Fibroblast of skin of right quadriceps (primary cell): ENCODE data around the gene CREBL2.
"Not testable (repeated sequence)": the region's sequence is repeated elsewhere in the genome, so short reads cannot be mapped to it uniquely, and the experiment has no call there.

ENCODE experiments used
- DNase-seq: peaks from one replicate; pipeline ENCODE4 v3.0.0-alpha.2; 2013

CREBL2 gene

GRCh38 chr12:12599750-12600643, 11.7 kb upstream of the CREBL2 start:
- DNase-seq = no peak

- DNase-seq = no peak
Measured at GRCh38 chr12:12600659-12601058, 11.0 kb upstream of the CREBL2 start.

DNA sequence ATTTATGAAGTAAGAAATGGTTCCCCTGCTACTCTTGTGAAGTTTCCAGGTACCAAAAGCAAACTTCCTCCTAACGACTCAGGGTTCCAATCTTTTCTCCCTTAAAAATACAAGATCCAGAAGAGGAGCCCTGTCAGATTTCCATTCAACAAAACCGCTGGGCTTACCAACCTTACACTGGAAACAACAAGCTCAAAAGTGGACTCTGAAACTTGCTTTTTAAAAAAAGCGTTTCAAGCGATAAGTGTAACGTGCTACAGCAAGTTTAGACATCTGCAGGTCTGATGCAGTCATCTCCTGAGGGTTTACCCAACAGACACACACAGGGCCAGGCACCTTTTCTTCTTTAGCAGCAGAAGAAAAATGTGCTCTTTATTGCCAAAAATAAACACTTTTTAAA, 6.9 kb upstream of the CREBL2 start:
- DNase-seq = no peak

DNA sequence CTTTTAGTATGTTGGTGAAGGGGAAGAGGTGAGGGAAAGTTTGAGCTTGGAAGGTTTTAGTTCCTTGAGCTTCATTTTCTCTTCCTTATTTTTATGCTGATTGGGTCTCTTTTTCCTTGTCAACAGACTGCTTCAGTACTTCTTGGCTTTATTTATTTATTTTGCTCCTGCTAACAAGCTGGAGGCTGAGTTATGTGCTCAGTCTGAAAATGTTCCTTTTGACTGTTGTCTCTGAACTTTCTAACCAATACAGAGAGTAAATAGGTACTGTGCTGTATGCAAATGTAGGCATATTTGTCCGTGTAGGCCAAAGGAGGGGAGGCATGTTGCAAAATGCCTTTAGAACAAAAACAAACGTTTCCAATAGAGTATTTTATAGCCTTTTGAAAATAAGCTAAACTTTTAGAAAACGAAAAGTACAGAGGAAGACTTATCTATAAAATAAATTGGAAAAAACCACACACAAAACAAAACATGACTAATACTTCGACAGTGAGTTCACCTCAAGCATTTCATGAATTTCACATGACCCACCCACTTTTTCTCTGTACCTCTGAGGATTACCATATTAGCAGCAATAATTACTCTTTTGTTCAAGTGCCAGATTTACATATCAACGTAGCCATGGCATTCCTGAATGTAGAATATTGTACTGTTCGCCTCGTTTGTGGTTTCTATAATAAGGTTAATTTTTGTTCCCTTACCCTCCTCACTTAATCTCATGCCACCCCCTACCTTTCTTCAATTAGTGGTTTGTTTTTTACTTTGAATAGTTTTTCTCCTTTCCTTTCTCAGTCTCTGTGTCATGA, 4.7 kb upstream of the CREBL2 start:
- DNase-seq = peak; percentile 66

GRCh38 chr12:12608557-12608957, 3.1 kb upstream of the CREBL2 start:
- no peak for DNase-seq

GRCh38 chr12:12609692-12610091, 2.0 kb upstream of the CREBL2 start:
- no peak for DNase-seq

DNA sequence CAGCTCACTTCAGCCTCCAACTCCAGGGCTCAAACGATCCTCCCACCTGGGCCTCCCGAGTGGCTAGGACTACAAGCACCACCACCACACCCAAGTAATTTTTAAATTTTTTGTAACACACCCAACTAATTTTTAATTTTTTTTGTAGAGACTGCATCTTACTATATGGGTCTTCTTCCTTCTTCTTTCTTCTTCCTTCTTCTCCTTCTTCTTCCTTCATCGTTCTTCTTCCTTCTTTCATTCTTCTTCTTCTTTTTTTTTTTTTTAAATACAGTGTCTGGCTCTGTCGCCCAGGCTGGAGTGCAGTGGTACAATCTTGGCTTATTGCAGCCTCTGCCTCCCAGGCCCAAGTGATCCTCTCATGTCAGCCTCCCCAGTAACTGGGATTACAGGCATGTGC, 965 bp upstream of the CREBL2 start:
- no peak for DNase-seq

DNA sequence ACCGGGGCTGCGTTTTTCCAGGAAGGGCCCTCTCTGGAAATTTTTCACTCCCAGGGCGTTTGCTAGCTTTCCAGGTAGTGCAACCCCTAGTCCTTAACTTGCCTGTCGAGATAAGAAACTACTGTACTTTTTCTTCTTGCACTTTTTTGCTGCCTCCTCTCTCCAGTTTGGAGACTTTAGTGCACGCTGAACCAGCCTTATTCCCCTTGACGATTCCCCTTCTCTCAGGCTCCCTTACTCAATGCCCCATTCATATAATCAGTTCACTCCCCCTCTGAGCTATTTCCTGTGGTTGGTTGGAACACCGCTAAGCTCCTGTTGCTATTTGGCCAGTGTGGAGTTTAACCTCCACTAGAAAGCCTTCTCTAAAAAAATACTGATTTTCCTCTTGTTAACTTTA, 682 bp downstream of the CREBL2 start:
- peak; percentile 58 for DNase-seq

DNA sequence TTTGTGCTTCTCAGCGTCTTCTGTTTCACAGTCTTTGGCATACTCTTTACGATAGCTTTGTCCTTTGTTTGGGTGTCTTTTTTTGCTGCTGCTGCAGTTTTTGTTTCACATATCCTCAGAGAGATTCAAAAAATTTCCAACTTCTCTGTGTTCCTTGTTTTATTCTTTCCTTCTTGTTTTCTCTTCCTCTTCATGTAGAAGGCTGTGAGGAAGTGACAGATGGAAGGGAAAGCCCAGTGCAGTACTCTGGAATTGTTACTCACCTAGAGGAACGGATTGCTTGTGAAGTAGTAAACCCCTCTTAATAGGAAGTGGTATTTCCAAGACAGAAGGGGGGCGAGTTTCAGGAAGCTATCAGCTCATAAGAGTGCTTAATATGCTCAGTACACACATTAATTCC, 1.7 kb downstream of the CREBL2 start:
- DNase-seq = no peak

DNA sequence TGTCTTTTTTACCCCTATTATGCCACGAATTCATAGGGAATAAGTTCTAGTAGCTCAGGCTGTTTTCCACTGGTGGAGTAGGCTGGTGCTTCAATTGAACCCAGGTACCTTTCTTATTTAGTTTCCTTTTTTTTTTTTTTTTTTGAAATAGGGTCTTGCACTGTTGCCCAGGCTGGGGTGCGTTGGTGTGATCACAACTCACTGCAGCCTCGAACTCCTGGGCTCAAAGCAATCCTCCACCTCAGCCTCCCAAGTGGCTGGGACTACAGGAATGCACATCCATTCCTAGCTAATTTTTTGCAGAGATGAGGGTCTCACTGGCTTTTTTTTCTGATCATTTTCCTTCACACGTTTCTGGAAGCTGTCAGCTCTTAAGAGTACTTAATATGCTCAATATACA, 2.7 kb downstream of the CREBL2 start:
- no peak for DNase-seq

DNA sequence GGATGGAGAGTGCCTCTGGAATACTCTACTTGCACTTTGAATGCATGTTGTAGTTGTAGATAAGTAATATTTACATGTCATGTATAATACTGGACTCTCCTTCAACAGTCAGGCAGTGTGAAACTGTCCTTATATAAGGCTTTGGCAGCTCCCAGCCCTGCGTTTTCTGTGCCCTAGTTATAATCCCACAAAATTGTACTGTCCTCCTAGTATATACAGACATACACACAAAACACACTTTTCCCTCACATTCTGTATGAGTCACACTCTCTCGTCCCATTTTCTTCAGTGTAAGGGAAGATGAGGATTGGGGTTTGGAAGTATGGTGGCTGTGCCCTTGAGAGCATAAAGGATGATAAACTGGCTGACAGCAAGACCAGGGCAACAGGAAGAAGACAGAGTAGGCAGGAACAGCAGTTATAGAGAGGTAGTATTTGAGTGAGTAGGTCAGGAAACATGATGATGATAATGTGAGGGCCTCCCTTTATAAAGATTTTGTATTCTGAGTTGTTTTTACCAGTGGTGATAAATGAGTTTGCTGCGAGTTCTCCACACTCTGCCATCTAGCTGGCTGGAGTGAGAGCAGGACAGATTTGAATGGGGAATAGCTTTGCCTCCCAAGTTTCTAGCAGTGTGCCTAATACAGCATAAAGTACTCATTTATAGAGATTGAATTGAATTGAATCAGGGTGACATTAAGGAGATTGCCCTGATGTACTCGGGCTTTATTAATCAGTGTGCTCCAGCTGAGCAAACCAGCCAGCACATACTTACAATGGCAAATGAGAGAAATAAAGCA, 5.0 kb downstream of the CREBL2 start:
- DNase-seq = no peak

DNA sequence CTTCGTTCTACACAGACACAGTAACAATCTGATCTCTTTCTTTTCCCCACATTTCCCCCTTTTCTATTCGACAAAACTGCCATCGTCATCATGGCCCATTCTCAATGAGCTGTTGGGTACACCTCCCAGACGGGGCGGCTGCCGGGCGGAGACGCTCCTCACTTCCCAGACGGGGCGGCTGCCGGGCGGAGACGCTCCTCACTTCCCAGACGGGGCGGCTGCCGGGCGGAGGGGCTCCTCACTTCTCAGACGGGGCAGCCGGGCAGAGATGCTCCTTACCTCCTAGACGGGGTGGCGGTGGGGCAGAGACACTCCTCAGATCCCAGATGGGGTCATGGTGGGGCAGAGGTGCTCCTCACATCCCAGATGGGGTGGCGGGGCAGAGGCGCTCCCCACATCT, 6.4 kb downstream of the CREBL2 start:
- DNase-seq = not testable (repeated sequence)

DNA sequence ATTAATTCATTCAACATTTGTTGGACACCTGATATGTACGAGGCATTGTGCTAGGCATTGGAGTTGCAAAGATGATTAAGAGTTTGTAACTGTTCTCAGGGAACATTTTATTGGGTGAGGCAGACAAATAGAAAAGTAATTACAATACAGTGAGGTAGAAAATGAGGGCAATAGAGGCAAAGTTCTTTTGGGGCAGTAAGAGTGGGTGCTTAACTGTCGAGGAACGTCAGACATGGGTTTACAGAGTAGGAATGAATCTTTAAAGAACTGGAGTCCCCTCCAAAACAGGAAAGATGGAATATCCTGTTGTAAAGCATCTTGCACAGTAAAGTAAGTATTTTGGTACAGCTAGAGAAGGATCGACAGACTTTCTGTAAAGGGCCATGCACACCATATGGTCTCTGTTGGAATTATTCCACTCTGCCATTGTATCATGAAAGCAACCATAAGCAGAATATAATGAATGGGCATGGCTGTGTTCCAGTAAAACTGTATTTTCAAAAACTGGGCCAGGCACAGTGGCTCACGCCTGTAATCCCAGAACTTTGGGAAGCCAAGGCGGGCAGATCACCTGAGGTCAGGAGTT, 9.1 kb downstream of the CREBL2 start:
- DNase-seq = no peak

- DNase-seq = no peak
Measured at GRCh38 chr12:12622418-12622817, 10.7 kb downstream of the CREBL2 start.

DNA sequence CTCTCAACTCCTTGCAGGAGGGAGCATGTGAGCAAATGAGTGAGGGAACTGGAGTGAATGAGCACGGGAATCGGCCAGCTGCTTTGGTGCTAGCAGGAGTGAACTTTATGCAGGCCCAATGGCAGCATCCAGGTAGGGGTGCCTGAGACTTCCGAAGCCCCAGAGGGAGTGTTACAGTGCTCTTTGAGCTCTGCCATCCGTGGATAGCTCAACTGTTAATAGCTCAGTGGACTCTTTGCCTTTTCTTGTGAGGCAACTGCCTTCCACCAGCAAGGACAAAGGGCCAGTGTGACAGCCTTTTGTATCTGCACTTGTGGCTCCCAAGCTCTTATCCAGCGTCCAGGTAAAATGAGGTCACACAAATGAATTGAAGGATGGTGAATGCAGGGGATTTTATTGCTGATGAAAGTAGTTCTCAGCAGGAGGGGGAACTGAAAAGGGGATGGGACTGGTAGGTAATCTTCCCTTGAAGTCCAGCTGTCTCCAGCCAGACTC, 12.9 kb downstream of the CREBL2 start:
- DNase-seq = no peak

DNA sequence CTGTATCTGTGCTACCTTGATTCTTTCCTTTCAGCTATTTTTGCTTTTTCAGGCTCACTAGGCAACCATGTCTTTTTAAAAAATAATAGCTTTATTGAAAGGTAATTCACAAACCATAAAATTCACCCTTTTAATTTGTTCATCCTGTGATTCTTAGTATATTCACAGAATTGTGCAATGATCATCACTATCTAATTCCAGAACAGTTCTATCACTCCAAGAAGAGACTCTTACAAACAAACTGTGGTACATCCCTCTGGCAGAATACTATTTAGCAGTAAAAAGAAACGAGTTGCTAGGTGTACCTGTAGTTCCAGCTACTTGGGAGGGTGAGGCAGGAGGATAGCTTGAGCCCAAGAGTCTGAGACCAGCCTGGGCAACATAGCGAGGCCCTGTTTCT, 14.8 kb downstream of the CREBL2 start:
- no peak for DNase-seq

DNA sequence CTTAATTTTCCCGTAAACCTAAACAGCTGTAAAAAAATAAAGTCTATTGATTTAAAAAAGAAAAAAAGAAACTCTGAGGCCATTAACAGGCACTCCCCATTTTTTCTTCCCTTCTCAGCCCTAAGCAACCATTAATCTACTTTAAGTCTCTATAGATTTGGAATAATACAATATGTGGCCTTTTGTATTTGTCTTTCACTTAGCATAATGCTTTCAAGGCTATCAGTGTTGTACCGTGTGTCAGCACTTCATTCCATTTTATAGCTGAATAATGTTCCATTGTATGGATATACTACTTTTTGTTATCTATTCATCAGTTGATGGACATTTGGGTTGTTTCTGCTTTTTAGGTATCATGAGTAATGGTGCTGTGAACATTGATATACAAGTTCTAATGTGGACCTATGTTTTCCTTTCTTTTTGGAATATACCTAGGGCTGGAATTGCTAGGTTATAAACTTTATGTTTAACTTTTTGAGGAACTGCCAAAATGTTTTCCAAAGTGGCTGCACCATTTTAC, 15.7 kb downstream of the CREBL2 start:
- no peak for DNase-seq

- peak; percentile 40 for DNase-seq
Measured at GRCh38 chr12:12628013-12628412, 16.3 kb downstream of the CREBL2 start.

DNA sequence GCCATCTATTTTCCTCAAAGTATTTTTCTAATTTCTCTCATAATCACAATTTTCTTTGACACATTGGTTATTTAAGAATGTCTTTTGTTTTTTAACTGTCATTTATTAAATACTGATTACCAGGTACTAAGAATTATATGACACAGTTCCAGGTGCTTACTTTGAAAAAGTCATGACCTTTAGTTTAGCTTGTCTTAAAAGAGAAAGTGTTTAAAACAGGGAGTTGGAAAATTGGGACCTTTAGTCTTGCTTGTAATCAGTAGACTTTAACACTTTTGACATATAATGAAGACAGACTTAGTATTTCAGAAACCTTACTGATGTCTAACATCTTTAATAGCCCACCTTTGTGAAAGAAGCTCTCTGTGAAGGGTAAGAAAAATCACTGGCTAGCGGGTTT, 19.2 kb downstream of the CREBL2 start:
- DNase-seq = no peak

DNA sequence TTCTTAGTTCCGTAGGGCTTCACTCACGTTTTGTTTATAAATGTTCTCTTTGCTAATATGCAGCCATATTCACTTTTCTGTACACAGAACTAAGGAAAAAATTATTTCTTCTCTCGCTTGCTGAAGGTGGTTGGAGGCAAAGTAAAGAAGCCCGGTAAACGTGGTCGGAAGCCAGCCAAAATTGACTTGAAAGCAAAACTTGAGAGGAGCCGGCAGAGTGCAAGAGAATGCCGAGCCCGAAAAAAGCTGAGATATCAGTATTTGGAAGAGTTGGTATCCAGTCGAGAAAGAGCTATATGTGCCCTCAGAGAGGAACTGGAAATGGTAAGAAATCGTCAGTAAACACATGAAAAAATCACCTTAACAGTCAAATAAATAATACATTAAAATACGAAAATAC, 24.0 kb downstream of the CREBL2 start:
- DNase-seq = no peak

GRCh38 chr12:12636641-12637040, 25.0 kb downstream of the CREBL2 start:
- no peak for DNase-seq

- DNase-seq = not testable (repeated sequence)
Measured at GRCh38 chr12:12639995-12640394, 28.3 kb downstream of the CREBL2 start.
